SK-N-MC (cell line): ENCODE results near the gene NXNL2.

Source experiments
- DNase-seq: peaks from one replicate; pipeline ENCODE4 v3.0.0-alpha.2; 2011; ENCODE audit warnings: low read depth, low spot score
- H3K27ac ChIP-seq: fragments of 200-600 bp; sonication (generic); 2 replicates; pipeline ENCODE4 v1.5.1; 2016; ENCODE audit warnings: mixed run types
- H3K36me3 ChIP-seq: fragments of 200-600 bp; sonication (generic); 2 replicates; pipeline ENCODE4 v1.6.1; 2017; ENCODE audit warnings: antibody characterized with exemption, low read length, mixed read lengths; ENCODE audit not compliant: insufficient read depth
- H3K4me3 ChIP-seq: fragments of 200-600 bp; sonication (generic); 2 replicates; pipeline ENCODE4 v1.5.1; 2016
- H3K9ac ChIP-seq: fragments of 200-600 bp; sonication (generic); 2 replicates; pipeline ENCODE4 v1.8.0; 2017; ENCODE audit warnings: mixed run types, mixed read lengths; ENCODE audit not compliant: insufficient read length
- H3K9me3 ChIP-seq: fragments of 200-600 bp; sonication (generic); 2 replicates; pipeline ENCODE4 v1.6.1; 2017; ENCODE audit warnings: low read depth, mild to moderate bottlenecking, antibody characterized with exemption, low read length, moderate library complexity, mixed read lengths
- EZH2 ChIP-seq: fragments of 200-600 bp; sonication (generic); IDR thresholded peaks from one replicate; pipeline ENCODE4 v1.6.1; 2017; ENCODE audit warnings: antibody characterized with exemption
- FOXP2 ChIP-seq: optimal IDR thresholded peaks from 2 replicates; pipeline ENCODE3; 2011; ENCODE audit warnings: mild to moderate bottlenecking, moderate library complexity; ENCODE audit not compliant: insufficient read depth; ENCODE audit errors: extremely low read length, control extremely low read depth
- POLR2AphosphoS5 ChIP-seq: IDR thresholded peaks from 2 replicates; pipeline ENCODE4 v1.6.1; 2012; ENCODE audit warnings: mild to moderate bottlenecking, low read depth, low read length, borderline replicate concordance

Gene NXNL2

DNA sequence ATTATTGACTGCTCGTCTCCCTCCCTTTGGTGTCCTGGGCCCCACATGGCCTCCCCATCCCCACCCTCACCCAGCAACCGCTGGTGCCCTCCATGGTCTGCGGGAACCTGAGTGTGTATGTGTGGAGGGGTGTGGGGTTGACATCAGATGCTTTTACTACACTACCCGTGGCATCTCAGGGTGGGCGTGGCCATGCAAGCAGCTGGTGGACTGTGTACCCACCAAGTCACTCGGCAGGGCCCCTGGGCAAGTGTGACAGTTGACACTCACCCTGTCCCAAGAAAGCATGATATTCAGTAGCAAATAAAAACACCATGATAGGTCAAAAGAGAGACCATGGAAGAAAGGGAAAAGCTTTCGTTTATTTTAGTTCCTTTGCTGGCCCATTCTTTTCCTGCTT is 7.4 kb upstream of the NXNL2 start:
- Histone ChIP-seq H3K9me3 (no peaks in the 10 kb centered on the region), H3K36me3 (no peaks in the 10 kb centered on the region), H3K27ac (no peak overlapping the region), H3K4me3 (no peak overlapping the region), H3K9ac (no peak overlapping the region)
- no peak for DNase-seq
- TF ChIP-seq POLR2AphosphoS5 (no peak), EZH2 (no peak), FOXP2 (no peak)

DNA sequence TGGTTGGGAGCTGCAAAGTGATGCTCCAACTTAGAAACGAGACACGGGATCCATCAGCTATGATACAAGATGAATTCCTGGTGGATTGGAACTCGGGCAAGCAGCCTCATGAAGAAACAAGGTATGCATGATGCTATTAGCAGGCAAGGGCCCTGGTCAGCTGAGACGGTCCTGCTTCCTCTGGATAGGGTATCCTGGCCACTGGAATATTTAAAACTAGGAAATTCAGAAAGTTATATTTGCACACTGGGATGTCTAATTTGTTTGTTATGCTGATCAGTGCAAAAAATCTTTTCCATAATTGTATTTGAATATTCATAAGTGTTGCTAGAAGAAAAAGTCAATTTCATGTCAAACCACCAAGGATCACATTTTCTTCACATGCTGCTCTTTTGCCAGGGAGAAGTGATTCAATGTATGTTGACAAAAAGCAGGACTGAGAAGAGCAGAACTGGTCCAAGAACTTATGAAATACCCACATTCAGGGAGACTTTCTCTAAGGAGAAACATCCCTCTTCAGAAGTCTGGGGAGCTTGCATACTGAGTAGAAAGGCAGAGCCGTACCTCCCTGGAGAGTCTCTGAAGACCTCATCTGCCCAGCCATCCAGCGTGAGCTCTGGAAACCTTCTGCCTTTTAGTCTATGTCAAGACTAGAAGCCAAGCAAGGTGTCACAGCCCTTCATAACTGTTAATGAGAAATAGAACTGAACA is 6.7 kb upstream of the NXNL2 start:
- Histone ChIP-seq H3K4me3 (no peak overlapping the region), H3K9ac (no peak overlapping the region), H3K27ac (no peak overlapping the region), H3K9me3 (no peaks in the 10 kb centered on the region), H3K36me3 (no peaks in the 10 kb centered on the region)
- TF ChIP-seq POLR2AphosphoS5 (no peak), EZH2 (no peak), FOXP2 (no peak)
- DNase-seq = no peak

DNA sequence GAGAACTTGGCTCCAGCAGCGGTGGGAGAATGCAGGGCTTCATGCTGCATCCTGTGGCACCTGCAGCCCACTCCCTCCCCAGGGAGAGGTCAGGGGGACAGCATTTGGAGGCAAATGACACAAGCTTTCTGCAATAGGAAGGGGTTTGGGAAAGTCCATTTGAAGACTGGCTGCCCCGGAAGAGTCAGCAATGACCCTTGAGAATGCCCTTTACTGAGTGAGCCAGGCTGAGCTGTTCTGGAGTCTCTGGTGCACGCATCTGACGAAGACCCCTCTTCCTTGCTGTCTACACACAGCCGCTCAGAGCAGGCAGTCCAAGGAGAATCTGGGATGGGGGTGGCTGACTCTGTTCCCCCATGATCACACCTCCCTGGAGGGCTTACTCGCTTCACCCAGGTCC is 5.5 kb upstream of the NXNL2 start:
- Histone ChIP-seq H3K36me3 (no peaks in the 10 kb centered on the region), H3K4me3 (no peak overlapping the region), H3K9me3 (no peaks in the 10 kb centered on the region), H3K27ac (no peak overlapping the region), H3K9ac (no peak overlapping the region)
- DNase-seq = no peak
- no peak for TF ChIP-seq POLR2AphosphoS5
- no peak for TF ChIP-seq FOXP2
- TF ChIP-seq EZH2 = no peak

DNA sequence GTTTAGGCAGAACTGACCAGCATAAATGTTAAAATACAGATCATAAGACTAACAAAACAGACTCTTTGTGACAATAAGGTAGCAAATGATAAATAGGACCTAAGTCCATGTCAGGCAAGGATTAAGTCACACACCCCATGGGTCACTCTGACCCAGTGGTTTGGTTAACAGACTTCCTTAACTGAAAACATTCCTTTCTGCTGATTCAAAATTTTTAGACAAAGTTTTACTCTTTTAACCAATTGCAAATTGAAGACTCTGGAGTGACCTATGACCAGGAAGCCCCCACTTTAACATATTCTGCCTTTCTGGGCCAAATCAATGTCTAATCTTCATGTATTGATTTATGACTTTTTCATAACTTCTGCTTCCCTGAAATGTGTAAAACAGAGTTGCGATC is 4.9 kb upstream of the NXNL2 start:
- Histone ChIP-seq H3K9ac (no peak overlapping the region), H3K36me3 (no peaks in the 10 kb centered on the region), H3K27ac (no peak overlapping the region), H3K4me3 (no peak overlapping the region), H3K9me3 (no peaks in the 10 kb centered on the region)
- no peak for DNase-seq
- TF ChIP-seq FOXP2 (no peak), EZH2 (no peak), POLR2AphosphoS5 (no peak)

DNA sequence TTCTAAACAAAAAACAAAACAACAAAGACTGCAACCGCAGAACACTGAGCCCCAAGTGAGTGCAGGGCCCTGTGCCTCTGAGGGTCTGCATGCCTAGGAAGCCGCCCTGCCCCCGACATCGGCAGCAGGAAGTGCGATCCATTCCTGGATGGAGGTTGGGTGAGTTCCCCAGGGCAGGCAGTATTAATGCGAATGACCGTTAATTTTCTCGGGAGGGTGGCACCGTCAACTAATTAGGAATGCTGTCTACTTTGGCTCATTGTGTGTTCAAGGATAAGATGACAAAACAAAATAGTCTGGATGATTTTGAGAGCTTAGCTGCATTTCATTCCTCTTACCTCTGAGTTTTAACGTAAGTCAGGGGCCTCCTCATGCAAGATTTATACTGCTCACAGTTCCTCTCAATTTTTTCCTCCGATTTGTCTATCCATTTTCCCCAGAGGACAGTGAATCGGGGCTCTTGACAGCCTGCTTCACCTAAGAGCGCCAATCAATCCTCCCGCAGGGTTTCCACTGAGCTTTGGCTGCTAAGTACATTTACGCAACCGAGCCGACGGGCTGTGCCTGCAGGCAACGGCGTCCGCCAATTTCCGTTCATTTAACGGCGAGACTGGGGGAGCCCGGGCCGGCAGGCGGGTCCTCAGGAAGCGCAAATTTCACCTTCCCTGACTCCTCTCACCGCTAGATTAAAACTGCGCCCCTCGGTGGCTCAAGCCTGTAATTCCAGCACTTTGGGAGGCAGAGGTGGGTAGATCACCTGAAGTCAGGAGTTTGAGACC is 2.9 kb upstream of the NXNL2 start:
- Histone ChIP-seq H3K9me3 (no peaks in the 10 kb centered on the region), H3K4me3 (peak overlapping the region; percentile 85), H3K9ac (no peak overlapping the region), H3K27ac (peak overlapping the region; percentile 83), H3K36me3 (no peaks in the 10 kb centered on the region)
- peak; percentile 88 for DNase-seq
- TF ChIP-seq POLR2AphosphoS5 = peak; percentile 35; the same call in 1 of the 2 replicates
- TF ChIP-seq FOXP2 = no peak
- no peak for TF ChIP-seq EZH2

DNA sequence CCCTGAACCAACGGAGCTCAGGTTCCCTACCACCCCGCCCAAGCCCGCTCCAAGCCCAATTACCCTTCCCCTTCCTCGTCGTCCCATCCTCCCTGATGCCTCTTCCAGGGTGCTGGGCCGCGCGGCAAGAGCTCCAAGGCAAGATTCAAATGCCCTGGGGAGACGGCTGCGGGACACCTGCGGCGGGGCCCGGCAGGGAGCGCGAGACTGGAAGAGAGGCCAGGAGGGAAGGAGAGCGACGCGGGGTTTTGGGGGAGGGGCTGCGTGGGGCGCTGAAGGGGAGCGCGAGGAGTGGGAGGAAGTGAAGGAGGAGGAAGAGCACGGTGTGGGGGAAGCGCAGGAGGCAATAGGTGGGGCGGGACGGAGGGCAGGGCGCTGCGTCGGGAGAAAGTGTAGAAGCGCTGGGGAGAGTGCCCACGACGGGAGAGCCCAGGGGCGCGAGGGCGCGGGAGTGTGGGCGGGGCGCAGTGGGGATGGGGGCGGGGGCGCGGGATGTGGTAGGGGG is 975 bp upstream of the NXNL2 start:
- Histone ChIP-seq H3K9me3 (no peaks in the 10 kb centered on the region), H3K4me3 (peak overlapping the region; percentile 85), H3K36me3 (no peaks in the 10 kb centered on the region), H3K27ac (peak overlapping the region; percentile 83), H3K9ac (peak overlapping the region; percentile 56)
- TF ChIP-seq EZH2 (no peak), POLR2AphosphoS5 (no peak), FOXP2 (no peak)
- DNase-seq = no peak

DNA sequence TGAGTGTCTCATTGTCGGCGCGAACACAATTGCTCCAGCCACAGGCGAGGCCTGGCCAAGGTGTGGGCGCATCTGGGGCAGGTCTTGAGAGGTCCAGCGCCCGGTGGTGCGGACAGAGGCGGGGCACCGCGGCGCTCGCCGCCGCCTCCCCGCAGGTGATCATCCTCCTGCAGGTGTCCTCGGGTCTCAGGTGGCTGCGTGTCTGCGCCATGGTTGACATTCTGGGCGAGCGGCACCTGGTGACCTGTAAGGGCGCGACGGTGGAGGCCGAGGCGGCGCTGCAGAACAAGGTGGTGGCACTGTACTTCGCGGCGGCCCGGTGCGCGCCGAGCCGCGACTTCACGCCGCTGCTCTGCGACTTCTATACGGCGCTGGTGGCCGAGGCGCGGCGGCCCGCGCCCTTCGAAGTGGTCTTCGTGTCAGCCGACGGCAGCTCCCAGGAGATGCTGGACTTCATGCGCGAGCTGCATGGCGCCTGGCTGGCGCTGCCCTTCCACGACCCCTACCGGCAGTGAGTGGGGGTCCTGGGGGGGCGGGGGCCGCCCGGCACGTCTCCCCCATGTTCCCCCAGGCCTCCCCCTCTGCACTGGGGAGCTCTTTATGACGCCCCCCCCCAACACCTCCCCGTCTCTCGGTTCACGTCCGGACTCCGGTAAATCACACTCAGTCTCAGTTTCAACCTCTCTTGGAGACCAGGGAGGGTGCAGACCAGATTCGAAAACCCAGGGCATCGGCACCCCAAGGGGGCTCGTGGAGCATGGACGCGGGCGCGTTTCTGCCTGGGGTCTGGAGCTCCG is 446 bp downstream of the NXNL2 start:
- Histone ChIP-seq H3K9ac (peak overlapping the region; percentile 9), H3K4me3 (peak overlapping the region; percentile 85), H3K36me3 (no peaks in the 10 kb centered on the region), H3K27ac (peak overlapping the region; percentile 54; the same call in 1 of the 2 replicates), H3K9me3 (no peaks in the 10 kb centered on the region)
- TF ChIP-seq FOXP2 = no peak
- TF ChIP-seq EZH2 = no peak
- no peak for TF ChIP-seq POLR2AphosphoS5
- no peak for DNase-seq

DNA sequence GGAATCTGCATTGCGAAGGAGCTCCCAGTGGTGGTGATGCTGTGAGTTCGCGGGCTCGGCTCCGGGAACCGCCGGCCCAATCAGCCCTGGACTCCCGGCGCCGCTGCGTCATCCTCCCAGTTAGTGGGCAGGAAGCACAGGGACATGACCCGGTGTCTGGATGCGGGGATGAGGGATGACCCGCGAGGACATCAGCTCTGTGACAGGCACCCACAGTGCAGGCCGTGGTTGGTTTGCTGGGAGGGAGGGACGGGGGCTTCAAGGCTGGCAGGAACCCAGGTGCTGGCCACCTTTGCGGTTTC is 996 bp downstream of the NXNL2 start:
- Histone ChIP-seq H3K9me3 (no peaks in the 10 kb centered on the region), H3K36me3 (no peaks in the 10 kb centered on the region), H3K27ac (no peak overlapping the region), H3K4me3 (peak overlapping the region; percentile 85; the same call in 1 of the 2 replicates), H3K9ac (no peak overlapping the region)
- DNase-seq = no peak
- TF ChIP-seq FOXP2 = no peak
